ENCODE measurements around the gene PSG7.
"Not testable (repeated sequence)": the region's sequence is repeated elsewhere in the genome, so short reads cannot be mapped to it uniquely, and the experiment has no call there.

The PSG7 gene

GRCh38 chr19:42920971-42921370 lies 16.0 kb downstream of the PSG7 start:
- not testable (repeated sequence) for ATAC-seq

GRCh38 chr19:42919757-42920079 lies 17.3 kb downstream of the PSG7 start:
- no peaks in the 10 kb centered on the region for H3K4me1 Mint-ChIP-seq
- no peak overlapping the region for H3K4me3 Mint-ChIP-seq
- H3K9me3 Mint-ChIP-seq, result no peaks in the 10 kb centered on the region
- H3K27ac Mint-ChIP-seq, result no peak overlapping the region
- H3K27me3 Mint-ChIP-seq, result peaks cover 14% of the 10 kb centered on the region
- DNase-seq, result no peak
- no peak for ATAC-seq

More at GRCh38 chr19:42920971-42921370, 16.0 kb downstream of the PSG7 start:
- H3K9me3 Mint-ChIP-seq, H3K4me3 Mint-ChIP-seq, DNase-seq, H3K27ac Mint-ChIP-seq, H3K4me1 Mint-ChIP-seq: not testable (repeated sequence)
- peaks cover 14% of the 10 kb centered on the region for H3K27me3 Mint-ChIP-seq

GRCh38 chr19:42919070-42919756 lies 17.8 kb downstream of the PSG7 start:
- not testable (repeated sequence) for ATAC-seq, H3K4me1 Mint-ChIP-seq, H3K4me3 Mint-ChIP-seq, H3K9me3 Mint-ChIP-seq, DNase-seq, H3K27ac Mint-ChIP-seq
- H3K27me3 Mint-ChIP-seq, result peaks cover 14% of the 10 kb centered on the region

- peaks cover 14% of the 10 kb centered on the region for H3K27me3 Mint-ChIP-seq
- not testable (repeated sequence) for H3K27ac Mint-ChIP-seq, H3K9me3 Mint-ChIP-seq, H3K4me1 Mint-ChIP-seq, DNase-seq, ATAC-seq, H3K4me3 Mint-ChIP-seq
Measured at GRCh38 chr19:42918377-42919069, 18.5 kb downstream of the PSG7 start.

GRCh38 chr19:42917634-42918033 lies 19.4 kb downstream of the PSG7 start, which contains the start of gene PSG6:
PSG6 (minus strand) TSS chr19:42917894; CDS start chr19:42917792, 102 bp downstream.
- not testable (repeated sequence) for DNase-seq, H3K9me3 Mint-ChIP-seq, H3K4me3 Mint-ChIP-seq, H3K4me1 Mint-ChIP-seq, ATAC-seq
- H3K27ac Mint-ChIP-seq, result peak within 1 kb of the TSS in 1 of 2 donors; percentile 22
- H3K27me3 Mint-ChIP-seq, result peaks cover 14% of the 10 kb centered on the region

- not testable (repeated sequence) for ATAC-seq, H3K27ac Mint-ChIP-seq, H3K4me3 Mint-ChIP-seq, DNase-seq, H3K9me3 Mint-ChIP-seq, H3K4me1 Mint-ChIP-seq
- peaks cover 14% of the 10 kb centered on the region for H3K27me3 Mint-ChIP-seq
Measured at GRCh38 chr19:42916931-42917330, 20.1 kb downstream of the PSG7 start.

GRCh38 chr19:42913516-42913915 lies 23.5 kb downstream of the PSG7 start:
- not testable (repeated sequence) for DNase-seq, H3K4me3 Mint-ChIP-seq, H3K27ac Mint-ChIP-seq, ATAC-seq, H3K9me3 Mint-ChIP-seq, H3K4me1 Mint-ChIP-seq
- H3K27me3 Mint-ChIP-seq, result peaks cover 15% of the 10 kb centered on the region

GRCh38 chr19:42912941-42913340 lies 24.1 kb downstream of the PSG7 start:
- peaks cover 11% of the 10 kb centered on the region for H3K27me3 Mint-ChIP-seq
- not testable (repeated sequence) for H3K9me3 Mint-ChIP-seq, DNase-seq, H3K4me1 Mint-ChIP-seq, H3K4me3 Mint-ChIP-seq, ATAC-seq
- H3K27ac Mint-ChIP-seq, result peak overlapping the region in 1 of 2 donors; percentile 71

- not testable (repeated sequence) for H3K4me3 Mint-ChIP-seq, H3K4me1 Mint-ChIP-seq
Measured at GRCh38 chr19:42911731-42912130, 25.3 kb downstream of the PSG7 start.

GRCh38 chr19:42906162-42906561 lies 30.8 kb downstream of the PSG7 start:
- Mint-ChIP-seq H3K27ac (peak overlapping the region in 1 of 2 donors; percentile 34), H3K27me3 (peaks cover 28% of the 10 kb centered on the region)
- H3K4me3 Mint-ChIP-seq, H3K9me3 Mint-ChIP-seq, H3K4me1 Mint-ChIP-seq, DNase-seq, ATAC-seq: not testable (repeated sequence)

More at GRCh38 chr19:42911731-42912130, 25.3 kb downstream of the PSG7 start:
- H3K27me3 Mint-ChIP-seq, result peaks cover 11% of the 10 kb centered on the region
- DNase-seq, H3K27ac Mint-ChIP-seq, ATAC-seq, H3K9me3 Mint-ChIP-seq: not testable (repeated sequence)

GRCh38 chr19:42900561-42900960 lies 36.4 kb downstream of the PSG7 start:
- DNase-seq, ATAC-seq, H3K4me1 Mint-ChIP-seq, H3K4me3 Mint-ChIP-seq, H3K27ac Mint-ChIP-seq, H3K9me3 Mint-ChIP-seq: not testable (repeated sequence)
- H3K27me3 Mint-ChIP-seq, result peaks cover 58% of the 10 kb centered on the region

GRCh38 chr19:42899674-42900073 lies 37.3 kb downstream of the PSG7 start:
- not testable (repeated sequence) for DNase-seq, ATAC-seq, H3K4me1 Mint-ChIP-seq, H3K27ac Mint-ChIP-seq, H3K9me3 Mint-ChIP-seq, H3K4me3 Mint-ChIP-seq
- peaks cover 52% of the 10 kb centered on the region for H3K27me3 Mint-ChIP-seq

- H3K9me3 Mint-ChIP-seq, H3K27ac Mint-ChIP-seq, ATAC-seq, H3K4me1 Mint-ChIP-seq, DNase-seq, H3K4me3 Mint-ChIP-seq: not testable (repeated sequence)
- peaks cover 52% of the 10 kb centered on the region for H3K27me3 Mint-ChIP-seq
Measured at GRCh38 chr19:42899110-42899509, 37.9 kb downstream of the PSG7 start.

- not testable (repeated sequence) for H3K4me3 Mint-ChIP-seq, ATAC-seq, DNase-seq, H3K4me1 Mint-ChIP-seq, H3K9me3 Mint-ChIP-seq
- Mint-ChIP-seq H3K27me3 (peaks cover 52% of the 10 kb centered on the region), H3K27ac (peak overlapping the region in 1 of 2 donors; percentile 15)
Measured at GRCh38 chr19:42898656-42899055, 38.4 kb downstream of the PSG7 start.

GRCh38 chr19:42897729-42898128 lies 39.3 kb downstream of the PSG7 start:
- not testable (repeated sequence) for H3K9me3 Mint-ChIP-seq, ATAC-seq, H3K27ac Mint-ChIP-seq, H3K4me3 Mint-ChIP-seq, H3K4me1 Mint-ChIP-seq, DNase-seq
- peaks cover 49% of the 10 kb centered on the region for H3K27me3 Mint-ChIP-seq

GRCh38 chr19:42890446-42890845 lies 46.6 kb downstream of the PSG7 start:
- H3K4me1 Mint-ChIP-seq, DNase-seq, ATAC-seq, H3K27ac Mint-ChIP-seq, H3K9me3 Mint-ChIP-seq, H3K4me3 Mint-ChIP-seq: not testable (repeated sequence)
- H3K27me3 Mint-ChIP-seq, result peaks cover 18% of the 10 kb centered on the region

All from stimulated activated naive CD8-positive, alpha-beta T cell treated with anti-CD3 and anti-CD28 coated beads, Interleukin-15, amount 100 ng/mL, for 72 hours (primary cell).